Peyer's patch (tissue), 4 donors: ENCODE data around the gene FARP1.

Experiments
- CTCF ChIP-seq, 6 experiments: fragments of 450-650 bp in 4 of 6; fragments of 200-600 bp in 2 of 6; sonication (generic) in 1 of 6; IDR thresholded peaks; one replicate each; pipeline ENCODE4 v1.5.1; 2017 to 2019; ENCODE audit warnings: antibody characterized with exemption in 6 of 6, mild to moderate bottlenecking in 3 of 6, moderate library complexity in 1 of 6
- POLR2A ChIP-seq, 2 donors: fragments of 450-650 bp; IDR thresholded peaks; one replicate each; pipeline ENCODE4 v1.5.1; 2017; ENCODE audit warnings: antibody characterized with exemption in 2 of 2, mild to moderate bottlenecking in 2 of 2, moderate library complexity in 2 of 2

GRCh38 chr13:98456413-98456845 is 313.5 kb downstream of the FARP1 start:
- TF ChIP-seq POLR2A (IDR thresholded peaks at IDR 0.05) = no peak
- no peak for TF ChIP-seq CTCF (IDR thresholded peaks at IDR 0.05)
